ENCODE results near the gene GOLGA5.

The GOLGA5 gene

DNA sequence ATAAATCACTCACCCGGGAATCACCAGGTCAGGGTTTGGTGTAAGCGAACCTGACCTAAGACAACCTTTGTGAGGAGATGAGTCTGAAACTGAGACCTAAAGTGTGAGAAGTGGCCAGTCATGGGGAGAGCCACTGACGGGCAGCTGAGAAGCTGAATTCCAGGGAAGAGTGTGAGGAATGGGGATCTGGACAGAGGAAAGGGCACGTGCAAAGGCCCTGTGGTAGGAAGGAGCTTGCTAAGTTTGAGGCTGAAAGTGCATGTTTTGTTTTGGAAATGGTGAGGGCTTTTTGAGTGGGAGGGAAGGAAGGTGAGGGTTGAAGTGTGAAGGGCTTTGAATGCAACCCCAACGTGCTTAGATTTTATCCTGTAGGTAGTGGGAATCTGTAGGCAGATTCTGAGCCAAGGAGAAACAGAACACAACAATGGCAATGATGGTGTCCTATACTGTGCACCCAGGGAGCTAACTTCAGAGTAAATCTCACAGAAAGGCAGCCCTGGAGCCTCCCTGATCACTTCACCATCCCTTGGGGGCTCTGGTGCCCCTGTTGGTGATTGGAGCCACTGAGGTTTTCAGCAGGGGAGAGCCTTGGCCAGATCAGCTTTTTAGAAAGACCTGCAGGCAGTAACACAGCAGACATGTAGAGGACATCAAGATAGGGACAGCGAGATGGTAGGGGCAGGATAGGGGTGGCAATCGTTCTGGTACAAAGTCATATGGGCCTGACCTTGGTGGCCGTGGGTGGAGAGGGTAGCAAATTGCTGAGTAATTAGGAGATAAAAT lies 91.4 kb downstream of the GOLGA5 start:
- DNase-seq, result no peak

DNA sequence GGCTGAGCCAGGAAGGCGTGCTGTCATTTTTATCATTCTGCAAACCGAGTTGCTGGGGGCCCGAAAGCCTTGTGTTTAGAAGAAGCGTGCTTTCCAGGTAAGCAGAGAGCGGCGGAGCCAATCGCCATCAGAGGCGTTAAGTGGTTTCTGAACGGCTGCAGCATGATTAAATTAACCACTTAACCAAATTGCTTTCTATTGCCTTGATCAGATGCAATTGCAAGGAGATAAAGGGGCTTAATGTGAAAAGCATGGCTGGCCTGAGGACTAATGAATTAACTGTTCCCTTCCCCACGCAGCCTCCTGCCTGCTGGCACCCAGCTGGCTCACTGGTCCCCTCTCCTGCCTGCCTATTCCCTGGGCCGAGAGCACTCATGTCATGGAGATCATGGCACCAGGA lies 92.2 kb downstream of the GOLGA5 start:
- DNase-seq, result no peak

DNA sequence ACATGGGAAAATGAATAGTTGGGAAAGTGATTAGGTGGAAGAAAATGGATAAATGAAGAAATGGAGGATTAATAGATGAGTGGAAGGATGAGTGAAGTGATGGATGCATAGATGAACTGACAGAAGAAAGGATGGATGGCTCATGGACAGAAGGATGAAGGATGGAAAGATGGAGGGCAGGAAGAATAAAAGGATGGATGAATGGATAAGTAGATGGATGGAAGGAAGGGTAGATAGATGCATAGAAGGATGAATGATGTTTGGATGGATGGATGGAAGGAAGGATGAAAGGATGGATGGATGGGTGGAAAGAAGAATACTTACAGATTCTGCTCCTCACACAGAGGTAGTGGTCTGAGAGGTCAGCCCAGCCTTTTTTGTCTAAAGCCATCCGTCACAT lies 93.1 kb downstream of the GOLGA5 start:
- DNase-seq, result no peak

DNA sequence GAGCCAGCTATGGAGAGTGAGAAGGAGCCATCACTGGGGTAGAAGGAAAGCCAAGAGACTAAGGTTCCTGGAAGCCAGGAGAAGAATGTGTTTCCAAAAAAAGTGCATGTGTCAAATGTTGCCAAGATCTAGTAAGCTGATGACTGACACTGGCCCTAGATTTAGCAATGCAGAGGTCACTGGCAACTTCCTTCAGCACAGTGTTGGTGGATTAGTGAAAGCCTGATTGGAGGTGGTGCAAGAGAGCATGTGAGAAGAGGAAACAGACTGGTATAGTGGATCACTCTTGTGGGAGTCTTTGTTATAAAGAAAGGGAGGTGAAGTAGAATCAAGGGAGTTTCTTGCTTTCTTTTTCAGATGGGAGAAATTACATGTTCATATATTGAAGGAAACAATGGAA lies 94.8 kb downstream of the GOLGA5 start:
- no peak for DNase-seq

Measured in T1000 (cell line).